B cell (primary cell): ENCODE data around the gene TAF10. TPM values are rescaled to one million over a fixed set of nuclear protein-coding genes. Genes with fewer than 3 reads are reported as not detected.

Experiments
- ATAC-seq: fragments of 200-7000 bp; cut with Tn5 transposase; one replicate; pipeline ENCODE4 v1.10.0; 2021; ENCODE audit warnings: low read depth, mild to moderate bottlenecking, moderate number of reproducible peaks, moderate library complexity
- CTCF ChIA-PET: fragments of 350-600 bp; sonication (Branson Sonifier 250); formaldehyde crosslinking; loops from one replicate; lab custom pipeline; 2021; ENCODE audit warnings: antibody characterized with exemption, inconsistent platforms; lab: Charles Lee
- POLR2A ChIA-PET: fragments of 350-600 bp; sonication (Branson Sonifier 250); formaldehyde crosslinking; loops from one replicate; lab custom pipeline; 2021; ENCODE audit warnings: antibody characterized with exemption; lab: Charles Lee
- DNase-seq: peaks from one replicate; pipeline ENCODE4 v3.0.0; 2013
- H2AFZ ChIP-seq: 2 replicates; pipeline ENCODE4 v1.6.1; 2012; ENCODE audit warnings: mild to moderate bottlenecking, low read depth, low read length; ENCODE audit not compliant: insufficient read depth, poor library complexity, severe bottlenecking
- H3K27ac ChIP-seq, 2 donors: 1 replicate in 1 of 2; 2 replicates in 1 of 2; pipeline ENCODE4 v1.5.1; 2012 to 2013; ENCODE audit warnings: low read length in 2 of 2, mild to moderate bottlenecking in 2 of 2, moderate library complexity in 1 of 2
- H3K27me3 ChIP-seq, 4 experiments: fragments of 200-600 bp in 1 of 4; sonication (generic) in 1 of 4; replicated peaks in 1 of 4; 1 replicate in 2 of 4; 2 replicates in 2 of 4; pipeline versions ENCODE4 v1.6.1 to v1.7.0; 2013 to 2016; ENCODE audit warnings: low read length in 3 of 4, mild to moderate bottlenecking in 2 of 4, mixed read lengths in 1 of 4, moderate library complexity in 1 of 4; ENCODE audit not compliant: insufficient read depth in 4 of 4, control insufficient read depth in 3 of 4; ENCODE audit errors: control extremely low read depth in 1 of 4
- H3K36me3 ChIP-seq, 2 experiments: replicated peaks in 1 of 2; 1 replicate in 1 of 2; 2 replicates in 1 of 2; pipeline versions ENCODE4 v1.6.1 to v1.7.1; 2013; ENCODE audit warnings: low read length in 1 of 2; ENCODE audit not compliant: insufficient read depth in 2 of 2, control insufficient read depth in 1 of 2; ENCODE audit errors: control extremely low read depth in 1 of 2, extremely low read depth in 1 of 2
- H3K4me1 ChIP-seq, 2 donors: fragments of 200-600 bp in 1 of 2; sonication (generic) in 1 of 2; 1 replicate in 1 of 2; 2 replicates in 1 of 2; pipeline versions ENCODE4 v1.5.1 to v1.6.1; 2013 to 2017; ENCODE audit warnings: low read length in 2 of 2; ENCODE audit not compliant: control insufficient read depth in 2 of 2, insufficient read depth in 2 of 2
- H3K4me2 ChIP-seq: replicated peaks from 2 replicates; pipeline ENCODE3; 2012; ENCODE audit warnings: mild to moderate bottlenecking, low read depth, low read length; ENCODE audit not compliant: poor library complexity, severe bottlenecking
- H3K4me3 ChIP-seq, 5 experiments: fragments of 200-600 bp in 1 of 5; sonication (generic) in 1 of 5; 1 replicate in 3 of 5; 2 replicates in 2 of 5; pipeline versions ENCODE4 v1.5.1 to v1.7.0; 2011 to 2016; ENCODE audit warnings: low read length in 4 of 5, mild to moderate bottlenecking in 4 of 5, low read depth in 2 of 5, control low read depth in 1 of 5, moderate library complexity in 1 of 5; ENCODE audit not compliant: insufficient read depth in 1 of 5; ENCODE audit errors: control extremely low read depth in 1 of 5, extremely low read depth in 1 of 5
- H3K79me2 ChIP-seq: fragments of 200-600 bp; sonication (generic); one replicate; pipeline ENCODE4 v1.6.0; 2016; ENCODE audit warnings: low read length; ENCODE audit not compliant: control insufficient read depth, insufficient read depth
- H3K9ac ChIP-seq: fragments of 200-600 bp; sonication (generic); 2 replicates; pipeline ENCODE4 v1.6.1; 2017; ENCODE audit warnings: mild to moderate bottlenecking, low read length, moderate library complexity
- H3K9me3 ChIP-seq, 3 donors: one replicate each; pipeline versions ENCODE4 v1.6.1 to v1.7.1; 2013; ENCODE audit warnings: low read length in 2 of 3; ENCODE audit not compliant: control insufficient read depth in 2 of 3, insufficient read depth in 1 of 3; ENCODE audit errors: control extremely low read depth in 1 of 3
- H4K20me1 ChIP-seq: 2 replicates; pipeline ENCODE4 v1.6.0; 2012; ENCODE audit warnings: mild to moderate bottlenecking, low read length; ENCODE audit not compliant: insufficient read depth, control insufficient read depth, poor library complexity, severe bottlenecking
- H3K27ac Mint-ChIP-seq: one replicate; pipeline ENCODE4 v1.8.0; 2021; ENCODE audit warnings: mixed read lengths
- H3K27me3 Mint-ChIP-seq: one replicate; pipeline ENCODE4 v1.8.0; 2021; ENCODE audit warnings: mixed read lengths
- H3K4me1 Mint-ChIP-seq: one replicate; pipeline ENCODE4 v1.8.0; 2021; ENCODE audit warnings: mixed read lengths
- H3K4me3 Mint-ChIP-seq: one replicate; pipeline ENCODE4 v1.8.0; 2021; ENCODE audit warnings: mixed read lengths
- H3K9me3 Mint-ChIP-seq: one replicate; pipeline ENCODE4 v1.8.0; 2022; ENCODE audit warnings: mixed read lengths; ENCODE audit not compliant: insufficient read depth
- EZH2 ChIP-seq: IDR thresholded peaks from 2 replicates; pipeline ENCODE4 v1.6.1; 2012; ENCODE audit warnings: borderline replicate concordance, low read depth, mild to moderate bottlenecking, moderate library complexity, low read length; ENCODE audit not compliant: insufficient read depth, poor library complexity, severe bottlenecking
- WGBS: methylation state at CpG from one replicate; pipeline ENCODE4 v1.1.5; 2013; ENCODE audit warnings: missing lambda C conversion rate; ENCODE audit not compliant: insufficient coverage; 5-methylcytosine and 5-hydroxymethylcytosine counted together
- intact Hi-C: fragments of 100-400 bp; cut with micrococcal nuclease; formaldehyde crosslinking; loops from one replicate; pipeline ENCODE4 v1.10.0; 2022
- polyA plus RNA-seq: library from polyadenylated mRNA; depleted of rRNA; stranded (reverse); fragments of >200 nt; gene quantifications from 2 replicates; pipeline ENCODE4 v1.2.3, GENCODE V29; 2012
- total RNA-seq, 2 donors: library from RNA; stranded (reverse); fragments of 120-200 nt in 1 of 2; gene quantifications; 1 replicate in 1 of 2; 2 replicates in 1 of 2; pipeline versions ENCODE4 v1.2.3 to v1.2.4, GENCODE V29; 2013 to 2022
- TF ChIP-seq, protein P1 (sequence below): fragments of 200-600 bp; IDR thresholded peaks from one replicate; pipeline ENCODE4 v1.8.0; 2022; ENCODE audit warnings: antibody characterized with exemption, mild to moderate bottlenecking

TAF10 gene
- total and polyA plus RNA-seq, 2 donors (not counting 1 experiment from before 2014, with no cell fraction given), result 114 to 156 TPM

DNA sequence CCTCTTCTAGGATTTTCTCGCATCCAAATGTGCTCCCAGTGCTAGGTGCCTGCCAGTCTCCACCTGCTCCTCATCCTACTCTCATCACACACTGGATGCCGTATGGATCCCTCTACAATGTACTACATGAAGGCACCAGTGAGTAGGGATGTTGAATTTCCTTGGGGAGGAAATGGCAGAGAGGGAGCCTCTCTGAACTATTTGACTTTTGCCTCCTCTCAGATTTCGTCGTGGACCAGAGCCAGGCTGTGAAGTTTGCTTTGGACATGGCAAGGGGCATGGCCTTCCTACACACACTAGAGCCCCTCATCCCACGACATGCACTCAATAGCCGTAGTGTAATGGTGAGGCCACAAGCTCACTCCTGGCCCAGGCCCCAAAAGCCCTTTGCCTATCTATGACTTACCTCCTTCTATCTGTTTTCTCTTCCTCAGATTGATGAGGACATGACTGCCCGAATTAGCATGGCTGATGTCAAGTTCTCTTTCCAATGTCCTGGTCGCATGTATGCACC, 2.5 kb downstream of the TAF10 start:
- POLR2A ChIA-PET, result no interaction called here
- Mint-ChIP-seq H3K4me3 (peak overlapping the region; percentile 54), H3K27me3 (no peaks in the 10 kb centered on the region), H3K4me1 (peaks cover 40% of the 10 kb centered on the region), H3K27ac (peak overlapping the region; percentile 51), H3K9me3 (no peaks in the 10 kb centered on the region)
- H3K27ac ChIP-seq, result peak overlapping the region in 1 of 2 donors; percentile 99
- peaks cover 51% of the 10 kb centered on the region for H3K79me2 ChIP-seq
- WGBS, result 97% methylated on average over 4 of the region's 8 CpGs
- H3K9me3 ChIP-seq, result no peaks in the 10 kb centered on the region
- no peaks in the 10 kb centered on the region for H3K27me3 ChIP-seq
- DNase-seq (no peak), ATAC-seq (no peak)
- CTCF ChIA-PET, result interaction anchor here (0.7 to 4.7 kb wide), 2 partner anchors 58 to 74 kb away, joined by 3 to 33 read pairs; partner anchors contain the start of gene MRPL17
- peaks cover 48 to 56% of the 10 kb centered on the region in 2 donors for H3K4me1 ChIP-seq
- no peak for TF ChIP-seq EZH2
- TF ChIP-seq, protein P1, sequence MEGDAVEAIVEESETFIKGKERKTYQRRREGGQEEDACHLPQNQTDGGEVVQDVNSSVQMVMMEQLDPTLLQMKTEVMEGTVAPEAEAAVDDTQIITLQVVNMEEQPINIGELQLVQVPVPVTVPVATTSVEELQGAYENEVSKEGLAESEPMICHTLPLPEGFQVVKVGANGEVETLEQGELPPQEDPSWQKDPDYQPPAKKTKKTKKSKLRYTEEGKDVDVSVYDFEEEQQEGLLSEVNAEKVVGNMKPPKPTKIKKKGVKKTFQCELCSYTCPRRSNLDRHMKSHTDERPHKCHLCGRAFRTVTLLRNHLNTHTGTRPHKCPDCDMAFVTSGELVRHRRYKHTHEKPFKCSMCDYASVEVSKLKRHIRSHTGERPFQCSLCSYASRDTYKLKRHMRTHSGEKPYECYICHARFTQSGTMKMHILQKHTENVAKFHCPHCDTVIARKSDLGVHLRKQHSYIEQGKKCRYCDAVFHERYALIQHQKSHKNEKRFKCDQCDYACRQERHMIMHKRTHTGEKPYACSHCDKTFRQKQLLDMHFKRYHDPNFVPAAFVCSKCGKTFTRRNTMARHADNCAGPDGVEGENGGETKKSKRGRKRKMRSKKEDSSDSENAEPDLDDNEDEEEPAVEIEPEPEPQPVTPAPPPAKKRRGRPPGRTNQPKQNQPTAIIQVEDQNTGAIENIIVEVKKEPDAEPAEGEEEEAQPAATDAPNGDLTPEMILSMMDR, result no peak
- no peak overlapping the region for H3K9ac ChIP-seq
- no peak overlapping the region for H3K4me3 ChIP-seq
- peaks cover 2 to 50% of the 10 kb centered on the region in 2 experiments for H3K36me3 ChIP-seq
- peaks cover 7% of the 10 kb centered on the region for H4K20me1 ChIP-seq
- intact Hi-C loops, result no loop called here
- H3K4me2 ChIP-seq, result no peak overlapping the region
- H2AFZ ChIP-seq, result no peak overlapping the region

GRCh38 chr11:6608726-6609501, 3.1 kb downstream of the TAF10 start:
- Histone ChIP-seq H3K9ac (no peak overlapping the region), H3K4me3 (no peak overlapping the region), H3K79me2 (peaks cover 57% of the 10 kb centered on the region), H4K20me1 (peaks cover 7% of the 10 kb centered on the region), H3K4me1 (peaks cover 50 to 62% of the 10 kb centered on the region in 2 donors), H3K9me3 (no peaks in the 10 kb centered on the region), H3K27me3 (no peaks in the 10 kb centered on the region), H3K36me3 (peaks cover 2 to 43% of the 10 kb centered on the region in 2 experiments), H3K4me2 (no peak overlapping the region), H2AFZ (no peak overlapping the region), H3K27ac (peak overlapping the region in 1 of 2 donors; percentile 99)
- intact Hi-C loops, result no loop called here
- Mint-ChIP-seq H3K4me1 (peaks cover 40% of the 10 kb centered on the region), H3K27me3 (no peaks in the 10 kb centered on the region), H3K4me3 (no peak overlapping the region), H3K9me3 (no peaks in the 10 kb centered on the region), H3K27ac (peak overlapping the region; percentile 38)
- POLR2A ChIA-PET, result interaction anchor here (1.4 kb wide), 1 partner anchor 13 kb away, joined by 6 read pairs; no protein-coding TSS in a partner anchor
- TF ChIP-seq EZH2, result no peak
- TF ChIP-seq, protein P1, result no peak
- CTCF ChIA-PET, result interaction anchor here (0.7 to 7.0 kb wide), 3 partner anchors 59 to 75 kb away, joined by 3 to 52 read pairs (median 33); partner anchors contain the start of gene MRPL17
- WGBS, result 98% methylated on average over 6 of the region's 14 CpGs
- ATAC-seq, result no peak
- no peak for DNase-seq
